GM11168 (cell line): ENCODE results near the gene OR4D10.
"Not testable (repeated sequence)": the region's sequence is repeated elsewhere in the genome, so short reads cannot be mapped to it uniquely, and the experiment has no call there.

Source experiments
- in situ Hi-C: fragments of 300-500 bp; cut with MboI; formaldehyde crosslinking; loops from one replicate; pipeline ENCODE4 v1.12.0; 2022; ENCODE audit warnings: low sequenced_read_pairs; ENCODE audit not compliant: unreplicated experiment

OR4D10 gene

GRCh38 chr11:59473015-59473414 is at the start of gene OR4D10:
OR4D10 (plus strand) TSS chr11:59473315; CDS start chr11:59477430, 4,115 bp downstream.
- in situ Hi-C loops = no loop called here

- in situ Hi-C loops = loop anchor here (10.0 kb wide), 1 partner anchor 249 kb away; the partner anchor contains the start of gene DTX4
Observed at GRCh38 chr11:59423835-59424234, 49.3 kb upstream of the OR4D10 start.

GRCh38 chr11:59425131-59425530 is 48.0 kb upstream of the OR4D10 start:
- in situ Hi-C loops = loop anchor here (10.0 kb wide), 1 partner anchor 250 kb away; the partner anchor contains the start of gene DTX4

- in situ Hi-C loops = loop anchor here (10.0 kb wide), 1 partner anchor 252 kb away; the partner anchor contains the start of gene DTX4
Observed at GRCh38 chr11:59426361-59427067, 46.6 kb upstream of the OR4D10 start, which contains the start of gene OR5A2. OR5A2 (minus strand) TSS chr11:59426413; CDS start chr11:59422953, 3,460 bp downstream.

- in situ Hi-C loops = loop anchor here (10.0 kb wide), 1 partner anchor 252 kb away; the partner anchor contains the start of gene DTX4
Observed at GRCh38 chr11:59427068-59427382, 46.1 kb upstream of the OR4D10 start.

- in situ Hi-C loops = loop anchor here (10.0 kb wide), 1 partner anchor 255 kb away; the partner anchor contains the start of gene DTX4
Observed at GRCh38 chr11:59429924-59430516, 43.1 kb upstream of the OR4D10 start.

- in situ Hi-C loops = no loop called here
Observed at GRCh38 chr11:59436169-59436568, 36.9 kb upstream of the OR4D10 start, which contains the start of gene OR5A1. OR5A1 (plus strand) TSS chr11:59436469; CDS start chr11:59443169, 6,700 bp downstream.

GRCh38 chr11:59437770-59438169 is 35.3 kb upstream of the OR4D10 start:
- in situ Hi-C loops = no loop called here

- in situ Hi-C loops = not testable (repeated sequence)
Observed at GRCh38 chr11:59445624-59446023, 27.5 kb upstream of the OR4D10 start.

GRCh38 chr11:59448484-59448883 is 24.6 kb upstream of the OR4D10 start:
- in situ Hi-C loops = no loop called here

- in situ Hi-C loops = no loop called here
Observed at GRCh38 chr11:59456661-59457060, 16.5 kb upstream of the OR4D10 start, which contains the start of gene OR4D6. OR4D6 (plus strand) TSS chr11:59456961; CDS start chr11:59456961, 0 bp downstream.

GRCh38 chr11:59459916-59460315 is 13.2 kb upstream of the OR4D10 start:
- in situ Hi-C loops = no loop called here

- in situ Hi-C loops = no loop called here
Observed at GRCh38 chr11:59463190-59463641, 9.9 kb upstream of the OR4D10 start.

GRCh38 chr11:59475176-59475575 is 2.1 kb downstream of the OR4D10 start:
- in situ Hi-C loops = no loop called here

GRCh38 chr11:59479906-59480305 is 6.8 kb downstream of the OR4D10 start:
- in situ Hi-C loops = no loop called here

- in situ Hi-C loops = no loop called here
Observed at GRCh38 chr11:59480359-59480758, 7.2 kb downstream of the OR4D10 start.

- in situ Hi-C loops = no loop called here
Observed at GRCh38 chr11:59501931-59502330, 28.8 kb downstream of the OR4D10 start.

GRCh38 chr11:59503276-59503675 is 30.2 kb downstream of the OR4D10 start, which contains the start of gene OR4D11:
OR4D11 (plus strand) TSS chr11:59503576; CDS start chr11:59503576, 0 bp downstream.
- in situ Hi-C loops = no loop called here

GRCh38 chr11:59510941-59511589 is 38.0 kb downstream of the OR4D10 start, which contains the start of gene OR4D9:
OR4D9 (plus strand) TSS chr11:59511539; CDS start chr11:59514913, 3,374 bp downstream.
- in situ Hi-C loops = no loop called here

GRCh38 chr11:59511675-59512074 is 38.6 kb downstream of the OR4D10 start:
- in situ Hi-C loops = no loop called here
